ENCODE results near the gene GNB1.

- no peak for TF ChIP-seq CTCF (IDR thresholded peaks at IDR 0.05; ENCODE audit: low read length)
- TF ChIP-seq EZH2 (IDR thresholded peaks at IDR 0.05; ENCODE audit: borderline replicate concordance, low read length) = no peak
Measured at GRCh38 chr1:1939296-1940122, 48.6 kb upstream of the GNB1 start.
